GM19372 (cell line): ENCODE results near the gene SORCS2.

Experiments used
- ATAC-seq: cut with Tn5 transposase; IDR thresholded peaks from one replicate; pipeline ENCODE4 v1.9.1; 2021; ENCODE audit warnings: mild to moderate bottlenecking, low read depth, moderate library complexity; ENCODE audit not compliant: unreplicated experiment

The SORCS2 gene

GRCh38 chr4:7430965-7431695, 238.8 kb downstream of the SORCS2 start:
- no peak for ATAC-seq

GRCh38 chr4:7431696-7432530, 239.6 kb downstream of the SORCS2 start:
- no peak for ATAC-seq

- no peak for ATAC-seq
These were observed 240.4 kb downstream of the SORCS2 start for GRCh38 chr4:7432531-7433375.

- no peak for ATAC-seq
These were observed 241.2 kb downstream of the SORCS2 start for GRCh38 chr4:7433376-7434140.

- no peak for ATAC-seq
These were observed 241.9 kb downstream of the SORCS2 start for GRCh38 chr4:7434141-7434765.

GRCh38 chr4:7434766-7435150, 242.4 kb downstream of the SORCS2 start, which contains the start of gene PSAPL1:
TSS of gene PSAPL1 (minus strand) at chr4:7434930. CDS start at chr4:7434879, 51 bp downstream.
- no peak for ATAC-seq

- no peak for ATAC-seq
These were observed 243.2 kb downstream of the SORCS2 start for GRCh38 chr4:7435471-7436061.

- no peak for ATAC-seq
These were observed 243.9 kb downstream of the SORCS2 start for GRCh38 chr4:7436256-7436655.

- ATAC-seq: no peak
These were observed 247.4 kb downstream of the SORCS2 start for GRCh38 chr4:7439699-7440098.

- no peak for ATAC-seq
These were observed 248.9 kb downstream of the SORCS2 start for GRCh38 chr4:7441201-7441600.

GRCh38 chr4:7442574-7443162, 250.3 kb downstream of the SORCS2 start:
- ATAC-seq: no peak

GRCh38 chr4:7444314-7444713, 252.0 kb downstream of the SORCS2 start:
- no peak for ATAC-seq

- no peak for ATAC-seq
These were observed 252.4 kb downstream of the SORCS2 start for GRCh38 chr4:7444731-7445130.

GRCh38 chr4:7447236-7447635, 254.9 kb downstream of the SORCS2 start:
- no peak for ATAC-seq

GRCh38 chr4:7448036-7448435, 255.7 kb downstream of the SORCS2 start:
- no peak for ATAC-seq

GRCh38 chr4:7450775-7451433, 258.6 kb downstream of the SORCS2 start:
- no peak for ATAC-seq

- ATAC-seq: no peak
These were observed 259.1 kb downstream of the SORCS2 start for GRCh38 chr4:7451434-7451789.

GRCh38 chr4:7451800-7452199, 259.5 kb downstream of the SORCS2 start:
- no peak for ATAC-seq
